OCI-LY3 (cell line): Measurements from ENCODE around the gene GPC3.

Source experiments
- EZH2phosphoT487 ChIP-seq: fragments of 200-600 bp; shearing (Covaris generic); IDR thresholded peaks from 2 replicates; pipeline ENCODE4 v1.6.1; 2018; ENCODE audit warnings: antibody characterized with exemption, mixed run types, low read depth
- TF ChIP-seq, protein P1 (sequence below): fragments of 200-600, 300-600 bp; sonication (generic); IDR thresholded peaks from 2 replicates; pipeline ENCODE4 v1.5.1; 2014; ENCODE audit warnings: antibody characterized with exemption, low read length, low read depth

- TF ChIP-seq, protein P1, sequence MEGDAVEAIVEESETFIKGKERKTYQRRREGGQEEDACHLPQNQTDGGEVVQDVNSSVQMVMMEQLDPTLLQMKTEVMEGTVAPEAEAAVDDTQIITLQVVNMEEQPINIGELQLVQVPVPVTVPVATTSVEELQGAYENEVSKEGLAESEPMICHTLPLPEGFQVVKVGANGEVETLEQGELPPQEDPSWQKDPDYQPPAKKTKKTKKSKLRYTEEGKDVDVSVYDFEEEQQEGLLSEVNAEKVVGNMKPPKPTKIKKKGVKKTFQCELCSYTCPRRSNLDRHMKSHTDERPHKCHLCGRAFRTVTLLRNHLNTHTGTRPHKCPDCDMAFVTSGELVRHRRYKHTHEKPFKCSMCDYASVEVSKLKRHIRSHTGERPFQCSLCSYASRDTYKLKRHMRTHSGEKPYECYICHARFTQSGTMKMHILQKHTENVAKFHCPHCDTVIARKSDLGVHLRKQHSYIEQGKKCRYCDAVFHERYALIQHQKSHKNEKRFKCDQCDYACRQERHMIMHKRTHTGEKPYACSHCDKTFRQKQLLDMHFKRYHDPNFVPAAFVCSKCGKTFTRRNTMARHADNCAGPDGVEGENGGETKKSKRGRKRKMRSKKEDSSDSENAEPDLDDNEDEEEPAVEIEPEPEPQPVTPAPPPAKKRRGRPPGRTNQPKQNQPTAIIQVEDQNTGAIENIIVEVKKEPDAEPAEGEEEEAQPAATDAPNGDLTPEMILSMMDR = no peak
- no peak for TF ChIP-seq EZH2phosphoT487
Observed at GRCh38 chrX:133699023-133699728, 286.2 kb downstream of the GPC3 start.
